ENCODE data around the gene SEZ6L. TPM values are rescaled to one million over a fixed set of nuclear protein-coding genes. Genes with fewer than 3 reads are reported as not detected.
A peak's percentile ranks its signal among the peaks of the same experiment; 100 is the strongest.

Gene SEZ6L
- total and polyA plus RNA-seq, 12 donors: 0.01 to 2.5 (median 0.28) TPM

GRCh38 chr22:26359156-26359555, 189.9 kb downstream of the SEZ6L start:
- no peak overlapping the region for H3K27ac ChIP-seq
- no peak for TF ChIP-seq CTCF (IDR thresholded peaks at IDR 0.05)
- no peaks in the 10 kb centered on the region for H3K9me3 ChIP-seq
- no peak for ATAC-seq
- no peak for DNase-seq
- H3K4me3 ChIP-seq: no peak overlapping the region
- H3K4me1 ChIP-seq: peaks cover 2 to 11% (median 5%) of the 10 kb centered on the region in 9 donors
- intact Hi-C loops (cut with DNase I): no loop called here
- no peaks in the 10 kb centered on the region for H3K36me3 ChIP-seq
- peaks cover 0 to 69% (median 25%) of the 10 kb centered on the region in 7 donors for H3K27me3 ChIP-seq
- WGBS, 2 donors: 88 to 92% methylated on average over 4 of the region's 4 CpGs

GRCh38 chr22:26360169-26360885, 191.1 kb downstream of the SEZ6L start:
- H3K27me3 ChIP-seq: peaks cover 0 to 59% (median 21%) of the 10 kb centered on the region in 7 donors
- H3K9me3 ChIP-seq: no peaks in the 10 kb centered on the region
- DNase-seq (peak; percentile 18 to 58), ATAC-seq (peak in 7 of 8 donors; percentile 28 to 67 (median 48))
- 8% methylated on average over 17 of the region's 17 CpGs for WGBS, 2 donors
- peak; percentile 83 to 96 (median 93) for TF ChIP-seq CTCF (IDR thresholded peaks at IDR 0.05)
- H3K4me1 ChIP-seq: peaks cover 2 to 11% (median 5%) of the 10 kb centered on the region in 9 donors
- no peak overlapping the region for H3K27ac ChIP-seq
- H3K36me3 ChIP-seq: no peaks in the 10 kb centered on the region
- intact Hi-C loops (cut with DNase I): loop anchor here in 6 of 10 donors (5.0 to 10.0 kb wide), 4 partner anchors 97 to 304 kb away; no protein-coding TSS in a partner anchor
- peak overlapping the region in 2 of 10 donors; percentile 1 to 6 for H3K4me3 ChIP-seq

GRCh38 chr22:26362471-26362870, 193.2 kb downstream of the SEZ6L start:
- H3K27me3 ChIP-seq: peaks cover 0 to 51% (median 21%) of the 10 kb centered on the region in 7 donors

More at GRCh38 chr22:26362471-26362870, 193.2 kb downstream of the SEZ6L start:
- intact Hi-C loops (cut with DNase I): loop anchor here in 6 of 10 donors (5.0 to 10.0 kb wide), 4 partner anchors 95 to 302 kb away; no protein-coding TSS in a partner anchor
- ATAC-seq: no peak
- no peak for DNase-seq
- 78 to 92% methylated on average over 3 of the region's 3 CpGs for WGBS, 2 donors
- no peaks in the 10 kb centered on the region for H3K36me3 ChIP-seq
- H3K9me3 ChIP-seq: no peaks in the 10 kb centered on the region
- peaks cover 2 to 11% (median 5%) of the 10 kb centered on the region in 9 donors for H3K4me1 ChIP-seq
- no peak overlapping the region for H3K27ac ChIP-seq
- TF ChIP-seq CTCF (IDR thresholded peaks at IDR 0.05): no peak
- H3K4me3 ChIP-seq: no peak overlapping the region

Measured in heart right ventricle (tissue), 16 donors.